Measurements from ENCODE around the gene PDX1. TPM values are rescaled to one million over a fixed set of nuclear protein-coding genes. Genes with fewer than 3 reads are reported as not detected.

PDX1 gene
- polyA plus RNA-seq, 1 experiment, result not detected

- CTCF ChIA-PET, result interaction anchor here (0.5 to 1.8 kb wide), 2 partner anchors 29 to 93 kb away, joined by 3 to 6 read pairs; no protein-coding TSS in a partner anchor
Measured at GRCh38 chr13:27919659-27919933, 204 bp upstream of the PDX1 start.

DNA sequence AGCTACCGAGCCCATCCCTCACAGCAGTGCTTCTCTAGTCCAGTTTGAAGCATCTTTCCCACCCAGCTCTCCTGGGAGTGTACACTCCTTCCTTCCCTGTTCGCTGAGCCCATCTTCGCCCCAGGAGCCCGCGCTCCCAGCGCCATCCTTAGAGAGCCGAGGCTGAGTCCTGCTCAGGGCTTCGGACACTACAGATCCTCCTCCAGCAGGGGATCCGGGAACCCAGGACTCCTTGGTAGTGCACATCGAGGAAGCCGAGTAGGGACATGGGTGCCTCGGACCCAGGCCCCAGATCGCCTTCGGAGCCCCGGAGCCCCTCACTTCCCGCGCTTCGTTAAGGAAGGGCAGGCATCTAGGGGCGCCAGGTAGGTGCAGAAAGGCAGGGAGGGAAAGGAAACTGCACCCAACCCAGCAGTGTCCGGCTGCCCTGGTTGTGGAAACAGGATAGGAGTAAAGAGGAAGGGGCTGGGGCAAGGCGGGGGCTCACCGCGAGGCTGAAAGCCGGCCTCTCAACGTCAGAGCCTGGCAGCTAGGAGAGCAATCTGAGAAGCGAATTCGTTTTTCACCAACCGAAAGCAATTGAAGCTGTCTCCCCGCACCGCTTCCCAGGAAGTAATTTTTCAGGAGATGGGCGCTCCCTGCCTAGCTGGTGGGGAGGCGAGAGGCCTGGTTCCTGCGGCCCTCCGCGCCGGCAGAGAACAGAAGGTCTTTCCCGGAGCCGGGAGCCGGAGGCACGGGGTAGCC, 1.0 kb downstream of the PDX1 start:
- Histone ChIP-seq H3K36me3 (ENCODE audit: control insufficient read depth, insufficient read depth, low read length) (no peaks in the 10 kb centered on the region), H3K27me3 (ENCODE audit: control insufficient read depth, insufficient read depth, low read length) (peaks cover 70% of the 10 kb centered on the region), H3K4me3 (ENCODE audit: low read depth, low read length) (peak overlapping the region; percentile 28)
- TF ChIP-seq CTCF (IDR thresholded peaks at IDR 0.05; ENCODE audit: insufficient read depth, low read depth, low read length), result 0 out of 2 replicates have a peak, but pooled peaks have one; percentile 6
- ChIA-PET CTCF (interaction anchor here (0.6 to 1.8 kb wide), 4 partner anchors 33 to 675 kb away, joined by 3 to 6 read pairs (median 4); no protein-coding TSS in a partner anchor), POLR2A (no interaction called here)
- DNase-seq (ENCODE audit: low read depth), result no peak

More at GRCh38 chr13:27919659-27919933, 204 bp upstream of the PDX1 start:
- POLR2A ChIA-PET, result no interaction called here
- Histone ChIP-seq H3K36me3 (ENCODE audit: control insufficient read depth, insufficient read depth, low read length) (no peaks in the 10 kb centered on the region), H3K27me3 (ENCODE audit: control insufficient read depth, insufficient read depth, low read length) (peaks cover 66% of the 10 kb centered on the region), H3K4me3 (ENCODE audit: low read depth, low read length) (no peak overlapping the region)
- no peak for DNase-seq (ENCODE audit: low read depth)
- TF ChIP-seq CTCF (IDR thresholded peaks at IDR 0.05; ENCODE audit: insufficient read depth, low read depth, low read length), result no peak

GRCh38 chr13:27921421-27921960, 1.7 kb downstream of the PDX1 start:
- H3K27me3 ChIP-seq (ENCODE audit: control insufficient read depth, insufficient read depth, low read length), result peaks cover 67% of the 10 kb centered on the region

GRCh38 chr13:27921961-27922882, 2.4 kb downstream of the PDX1 start:
- no peak for TF ChIP-seq CTCF (IDR thresholded peaks at IDR 0.05; ENCODE audit: insufficient read depth, low read depth, low read length)
- ChIA-PET POLR2A (no interaction called here), CTCF (no interaction called here)
- DNase-seq (ENCODE audit: low read depth), result no peak
- Histone ChIP-seq H3K27me3 (ENCODE audit: control insufficient read depth, insufficient read depth, low read length) (peaks cover 71% of the 10 kb centered on the region), H3K36me3 (ENCODE audit: control insufficient read depth, insufficient read depth, low read length) (no peaks in the 10 kb centered on the region), H3K4me3 (ENCODE audit: low read depth, low read length) (no peak overlapping the region)

More at GRCh38 chr13:27921421-27921960, 1.7 kb downstream of the PDX1 start:
- CTCF ChIA-PET, result interaction anchor here (0.6 to 0.8 kb wide), 2 partner anchors 32 to 676 kb away, joined by 3 read pairs; no protein-coding TSS in a partner anchor
- Histone ChIP-seq H3K36me3 (ENCODE audit: control insufficient read depth, insufficient read depth, low read length) (no peaks in the 10 kb centered on the region), H3K4me3 (ENCODE audit: low read depth, low read length) (peak overlapping the region; percentile 28)
- TF ChIP-seq CTCF (IDR thresholded peaks at IDR 0.05; ENCODE audit: insufficient read depth, low read depth, low read length), result no peak
- POLR2A ChIA-PET, result no interaction called here
- DNase-seq (ENCODE audit: low read depth), result no peak

Measured in BJ (cell line).